AG04449 (cell line): ENCODE results near the gene REEP3.

Source experiments
- CTCF ChIA-PET: fragments of 350-600 bp; formaldehyde crosslinking; extraction: SDS; loops from one replicate; lab custom pipeline; 2021; ENCODE audit warnings: antibody characterized with exemption; lab: Yijun Ruan, JAX
- POLR2A ChIA-PET: fragments of 400-600, 350-600 bp; formaldehyde crosslinking; extraction: SDS; loops from one replicate; lab custom pipeline; 2020; ENCODE audit warnings: antibody characterized with exemption, inconsistent platforms; lab: Yijun Ruan, JAX
- DNase-seq: peaks from one replicate; pipeline ENCODE4 v3.0.0-alpha.2; 2010; ENCODE audit warnings: low read depth, low spot score
- H3K4me3 ChIP-seq: 2 replicates; pipeline ENCODE4 v1.5.1; 2011; ENCODE audit warnings: low read depth, mild to moderate bottlenecking, control low read depth, low read length
- TF ChIP-seq, protein P1 (sequence below): IDR thresholded peaks from one replicate; pipeline ENCODE4 v1.5.1; 2011; ENCODE audit warnings: mild to moderate bottlenecking, moderate library complexity, low read length, control low read depth, inconsistent platforms; ENCODE audit not compliant: insufficient read depth; ENCODE audit errors: missing control alignments

REEP3 gene

DNA sequence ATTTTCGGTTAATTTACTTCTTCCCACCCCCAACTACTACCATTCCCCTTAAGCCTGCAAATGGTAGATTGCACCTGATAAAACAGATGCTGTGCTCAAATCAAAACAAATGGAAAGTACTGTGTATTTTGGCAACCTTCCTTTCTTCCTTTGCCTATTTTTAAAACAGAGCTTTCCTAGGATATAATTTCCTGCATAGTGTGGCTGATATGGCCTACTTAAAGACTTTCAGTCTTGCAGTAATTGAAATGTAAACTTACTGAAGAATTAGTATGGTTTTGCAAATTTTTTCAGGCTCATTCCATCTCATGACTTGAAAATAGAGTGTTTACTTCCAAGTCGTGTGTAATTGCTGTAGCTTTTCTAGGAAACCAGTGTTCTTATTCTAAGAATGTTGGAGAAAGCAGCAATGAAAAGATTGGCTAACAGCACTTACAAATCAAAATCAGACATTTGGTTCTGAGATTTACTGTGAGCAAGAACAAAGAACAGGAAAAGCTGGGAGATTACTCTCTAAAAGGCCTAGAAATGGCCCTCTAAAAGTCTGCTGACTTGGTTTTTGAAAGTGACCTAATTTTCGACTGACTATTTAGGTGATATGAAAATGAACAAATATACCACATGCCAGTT, 52.0 kb downstream of the REEP3 start:
- ChIA-PET CTCF (interaction anchor here (1.1 kb wide), 1 partner anchor 147 kb away, joined by 6 read pairs; no protein-coding TSS in a partner anchor), POLR2A (no interaction called here)
- H3K4me3 ChIP-seq = no peak overlapping the region
- TF ChIP-seq, protein P1, sequence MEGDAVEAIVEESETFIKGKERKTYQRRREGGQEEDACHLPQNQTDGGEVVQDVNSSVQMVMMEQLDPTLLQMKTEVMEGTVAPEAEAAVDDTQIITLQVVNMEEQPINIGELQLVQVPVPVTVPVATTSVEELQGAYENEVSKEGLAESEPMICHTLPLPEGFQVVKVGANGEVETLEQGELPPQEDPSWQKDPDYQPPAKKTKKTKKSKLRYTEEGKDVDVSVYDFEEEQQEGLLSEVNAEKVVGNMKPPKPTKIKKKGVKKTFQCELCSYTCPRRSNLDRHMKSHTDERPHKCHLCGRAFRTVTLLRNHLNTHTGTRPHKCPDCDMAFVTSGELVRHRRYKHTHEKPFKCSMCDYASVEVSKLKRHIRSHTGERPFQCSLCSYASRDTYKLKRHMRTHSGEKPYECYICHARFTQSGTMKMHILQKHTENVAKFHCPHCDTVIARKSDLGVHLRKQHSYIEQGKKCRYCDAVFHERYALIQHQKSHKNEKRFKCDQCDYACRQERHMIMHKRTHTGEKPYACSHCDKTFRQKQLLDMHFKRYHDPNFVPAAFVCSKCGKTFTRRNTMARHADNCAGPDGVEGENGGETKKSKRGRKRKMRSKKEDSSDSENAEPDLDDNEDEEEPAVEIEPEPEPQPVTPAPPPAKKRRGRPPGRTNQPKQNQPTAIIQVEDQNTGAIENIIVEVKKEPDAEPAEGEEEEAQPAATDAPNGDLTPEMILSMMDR = no peak
- peak; percentile 42 for DNase-seq

DNA sequence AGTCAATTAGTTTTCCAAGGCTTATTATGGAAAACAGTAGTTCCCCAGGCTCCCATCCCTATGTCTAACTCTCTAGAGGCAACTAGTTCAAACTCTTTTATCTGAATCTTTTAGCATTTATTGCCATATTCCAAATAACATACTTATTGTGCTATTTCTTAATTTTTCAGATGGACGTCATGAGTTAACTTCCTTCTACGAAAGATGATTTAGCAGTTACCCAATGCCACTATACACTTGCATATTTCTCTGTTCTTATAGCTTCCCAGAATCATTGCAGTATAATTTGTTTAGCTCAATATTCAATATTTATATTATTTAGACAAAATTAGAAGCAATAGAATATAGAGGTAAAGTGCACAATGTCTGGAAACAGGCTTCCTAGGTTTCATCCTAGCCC, 52.8 kb downstream of the REEP3 start:
- DNase-seq = no peak
- ChIA-PET CTCF (no interaction called here), POLR2A (no interaction called here)
- TF ChIP-seq, protein P1 = no peak
- no peak overlapping the region for H3K4me3 ChIP-seq

DNA sequence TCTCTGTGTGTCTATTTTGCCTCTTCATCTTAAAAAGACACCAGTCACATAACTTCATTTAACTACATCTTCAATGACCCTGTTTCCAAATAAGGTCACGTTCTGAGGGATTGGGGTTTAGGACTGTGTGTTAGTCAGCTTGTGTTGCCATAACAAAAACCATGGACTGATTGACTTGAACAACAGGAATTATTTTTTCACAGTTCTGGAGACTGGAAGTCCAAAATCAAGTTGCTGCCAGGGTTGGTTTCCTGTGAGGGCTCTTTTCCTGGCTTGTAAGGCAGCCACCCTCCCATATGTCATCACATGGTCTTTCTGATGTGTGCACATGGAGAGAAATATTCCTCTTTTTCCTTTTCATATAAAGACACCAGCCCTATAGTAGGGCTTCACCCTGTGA, 55.3 kb downstream of the REEP3 start:
- ChIA-PET POLR2A (no interaction called here), CTCF (no interaction called here)
- no peak for DNase-seq
- H3K4me3 ChIP-seq = no peak overlapping the region
- TF ChIP-seq, protein P1 = no peak

DNA sequence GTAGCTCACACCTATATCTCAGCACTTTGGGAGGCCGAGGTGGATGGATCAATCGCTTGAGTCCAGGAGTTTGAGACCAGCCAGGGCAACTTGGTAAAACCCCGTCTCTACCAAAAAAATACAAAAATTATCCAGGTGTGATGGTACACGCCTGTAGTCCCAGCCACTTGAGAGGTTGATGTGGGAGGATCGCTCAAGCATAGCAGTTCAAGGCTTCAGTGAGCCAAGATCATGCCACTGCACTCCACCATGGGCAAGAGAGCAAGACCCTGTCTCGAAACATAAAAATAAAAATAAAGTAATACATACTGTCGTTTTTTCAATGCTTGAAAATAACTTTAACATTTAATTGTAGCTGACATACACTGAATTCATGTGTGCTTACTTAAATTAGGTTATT, 57.3 kb downstream of the REEP3 start:
- no peak for DNase-seq
- TF ChIP-seq, protein P1 = no peak
- POLR2A ChIA-PET = no interaction called here
- CTCF ChIA-PET = interaction anchor here (1.2 kb wide), 1 partner anchor 413 kb away, joined by 3 read pairs; no protein-coding TSS in a partner anchor
- H3K4me3 ChIP-seq = no peak overlapping the region

DNA sequence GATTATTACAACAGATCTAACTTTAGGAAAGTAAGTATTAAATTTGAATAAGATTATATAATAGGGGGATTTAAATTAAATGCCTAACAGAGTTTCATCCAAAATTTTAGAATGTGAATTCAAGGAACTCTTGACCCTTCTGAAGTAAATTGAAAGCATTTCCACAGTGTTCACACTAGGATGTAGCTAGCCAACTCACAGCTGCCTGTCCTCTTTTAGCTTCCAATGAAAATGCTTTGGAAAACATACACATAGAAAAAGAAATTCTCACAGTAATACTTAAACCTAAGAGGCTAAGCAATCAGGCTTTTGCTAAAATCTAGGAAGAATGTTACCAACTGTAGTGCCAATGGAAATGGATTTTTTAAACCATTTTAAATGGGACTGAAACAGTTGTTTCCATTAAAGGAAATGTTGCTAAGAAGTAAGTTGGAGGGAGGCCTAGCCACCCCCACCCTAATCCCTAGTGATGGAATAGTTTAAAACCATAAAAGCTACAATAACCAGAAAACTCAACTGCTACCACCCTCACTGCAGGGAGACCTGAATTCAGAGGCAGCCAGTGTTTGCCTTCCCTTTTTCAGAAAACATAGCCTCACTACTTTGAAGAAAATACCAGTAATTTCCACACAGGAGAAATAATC, 58.3 kb downstream of the REEP3 start:
- TF ChIP-seq, protein P1 = no peak
- CTCF ChIA-PET = interaction anchor here (1.2 to 1.3 kb wide), 2 partner anchors 49 to 414 kb away, joined by 3 read pairs; no protein-coding TSS in a partner anchor
- POLR2A ChIA-PET = no interaction called here
- DNase-seq = no peak
- H3K4me3 ChIP-seq = no peak overlapping the region

DNA sequence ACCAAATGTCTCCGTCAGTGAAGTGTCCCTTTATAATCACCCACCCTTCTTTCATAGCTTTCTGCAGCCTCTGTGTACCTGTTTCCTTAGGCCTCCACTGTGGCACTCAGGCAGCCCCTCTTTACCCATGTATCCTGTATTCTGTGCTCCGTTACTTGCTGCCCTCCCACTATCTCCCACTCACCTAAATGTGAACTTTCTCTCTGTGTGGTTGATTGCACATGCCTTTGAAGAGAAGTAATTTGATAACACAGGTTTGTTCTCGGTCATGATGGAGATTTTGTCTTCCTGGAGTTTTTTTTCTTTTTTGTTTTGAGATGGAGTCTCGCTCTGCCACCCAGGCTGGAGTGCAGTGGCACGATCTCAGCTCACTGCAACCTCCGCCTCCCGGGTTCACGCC, 61.5 kb downstream of the REEP3 start:
- TF ChIP-seq, protein P1 = no peak
- DNase-seq = no peak
- POLR2A ChIA-PET = no interaction called here
- CTCF ChIA-PET = no interaction called here
- H3K4me3 ChIP-seq = no peak overlapping the region
